Chondrocyte (in vitro differentiated cells): ENCODE results near the gene PTPRZ1. TPM values are rescaled to one million over a fixed set of nuclear protein-coding genes. Genes with fewer than 3 reads are reported as not detected.
A peak's percentile ranks its signal among the peaks of the same experiment; 100 is the strongest.

Experiments used
- DNase-seq: peaks from one replicate; pipeline ENCODE4 v3.0.0; 2021; ENCODE audit warnings: mixed read lengths, low spot score
- H3K27ac Mint-ChIP-seq: one replicate; pipeline ENCODE4 v1.8.0; 2021; ENCODE audit warnings: mild to moderate bottlenecking, moderate library complexity, mixed read lengths; ENCODE audit not compliant: unreplicated experiment
- H3K27me3 Mint-ChIP-seq: 2 replicates; pipeline ENCODE4 v1.8.0; 2021; ENCODE audit warnings: low read depth, mixed read lengths
- H3K36me3 Mint-ChIP-seq: 2 replicates; pipeline ENCODE4 v1.8.0; 2021; ENCODE audit warnings: low read depth, mixed read lengths
- H3K4me1 Mint-ChIP-seq: 2 replicates; pipeline ENCODE4 v1.8.0; 2021; ENCODE audit warnings: low read depth, mild to moderate bottlenecking, mixed read lengths
- H3K4me3 Mint-ChIP-seq: one replicate; pipeline ENCODE4 v1.8.0; 2021; ENCODE audit warnings: mild to moderate bottlenecking, moderate library complexity, mixed read lengths; ENCODE audit not compliant: unreplicated experiment
- H3K9me3 Mint-ChIP-seq: 2 replicates; pipeline ENCODE4 v1.8.0; 2021; ENCODE audit warnings: low read depth, mixed read lengths
- CTCF ChIP-seq: fragments of 200-600 bp; sonication (generic); IDR thresholded peaks from 2 replicates; pipeline ENCODE4 v1.5.0; 2021; ENCODE audit warnings: antibody characterized with exemption, mild to moderate bottlenecking, moderate library complexity
- long read RNA-seq: library from polyadenylated mRNA; stranded (forward); transcript quantifications from one replicate; pipeline ENCODE4 v2.0.0, GENCODE V29; 2021
- total RNA-seq: library from RNA; stranded (reverse); gene quantifications from 3 replicates; pipeline ENCODE4 v1.2.1, GENCODE V29; 2021

The PTPRZ1 gene
- total RNA-seq: 0.05 to 2.0 TPM (median 1.6 TPM) in 3 replicates
- long read RNA-seq: 0 reads

DNA sequence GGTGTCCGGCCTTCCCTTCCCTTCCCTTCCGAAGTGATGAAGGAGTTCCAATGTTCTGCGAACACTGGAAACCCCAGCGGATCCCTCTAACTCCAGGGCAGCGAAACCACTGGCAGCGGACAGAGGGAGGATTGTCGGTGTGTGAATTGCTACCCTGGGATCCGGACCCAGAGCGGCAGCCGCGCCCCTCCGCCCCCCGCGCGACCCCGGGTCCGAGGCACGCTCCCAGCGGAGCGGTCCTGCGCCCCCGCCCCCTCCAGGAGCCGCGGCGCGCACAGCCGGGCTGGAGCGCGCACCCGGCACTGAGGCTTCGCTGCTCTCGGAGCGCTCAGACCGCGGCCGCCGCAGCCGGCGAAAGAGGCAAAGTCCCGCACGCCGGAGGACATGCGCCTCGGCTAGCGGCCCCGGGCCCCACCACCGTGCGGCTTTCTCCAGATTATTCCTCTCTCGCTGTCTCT, at the start of gene PTPRZ1:
Gene PTPRZ1 (plus strand): TSS at position 331 of the 458 bp plus-strand sequence. CDS start 339 bp downstream, outside the sequence.
- Mint-ChIP-seq H3K4me3 (peak within 1 kb of the TSS; percentile 88), H3K4me1 (peaks cover 21% of the 10 kb centered on the region), H3K27me3 (peaks cover 65% of the 10 kb centered on the region), H3K27ac (no peak within 1 kb of the TSS), H3K9me3 (no peaks in the 10 kb centered on the region), H3K36me3 (no peaks in the 10 kb centered on the region)
- peak; percentile 72 for DNase-seq
- TF ChIP-seq CTCF: no peak

- H3K4me3 Mint-ChIP-seq: no peak overlapping the region
- no peak overlapping the region for H3K27ac Mint-ChIP-seq
- DNase-seq: no peak
Observed at GRCh38 chr7:121824276-121824675, 48.7 kb upstream of the PTPRZ1 start.

DNA sequence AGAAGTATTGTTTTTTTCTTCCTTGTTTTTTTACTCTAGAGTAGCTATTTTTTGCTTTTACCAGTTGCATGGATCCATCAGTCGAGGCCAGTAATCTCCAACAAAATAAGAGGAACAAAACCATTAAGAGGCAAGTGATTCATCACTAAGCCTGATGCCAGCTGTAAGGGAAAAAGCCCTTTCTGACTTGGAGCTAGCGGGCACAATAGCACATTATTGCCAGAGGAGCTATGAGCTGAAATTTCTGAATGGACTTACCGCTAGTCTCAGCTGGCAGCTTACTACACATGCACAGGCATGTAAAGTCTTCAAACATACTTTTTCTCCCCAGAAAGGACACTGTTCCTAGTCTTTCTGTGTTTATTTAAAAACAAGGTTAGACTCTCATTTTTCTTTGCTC, 41.6 kb upstream of the PTPRZ1 start:
- H3K36me3 Mint-ChIP-seq: no peaks in the 10 kb centered on the region
- TF ChIP-seq CTCF: no peak
- H3K4me3 Mint-ChIP-seq: no peak overlapping the region
- no peak overlapping the region for H3K27ac Mint-ChIP-seq
- no peaks in the 10 kb centered on the region for H3K9me3 Mint-ChIP-seq
- peaks cover 23% of the 10 kb centered on the region for H3K27me3 Mint-ChIP-seq
- no peaks in the 10 kb centered on the region for H3K4me1 Mint-ChIP-seq
- DNase-seq: no peak

More at GRCh38 chr7:121824276-121824675, 48.7 kb upstream of the PTPRZ1 start:
- Mint-ChIP-seq H3K36me3 (no peaks in the 10 kb centered on the region), H3K27me3 (peaks cover 10% of the 10 kb centered on the region), H3K9me3 (no peaks in the 10 kb centered on the region), H3K4me1 (no peaks in the 10 kb centered on the region)
- no peak for TF ChIP-seq CTCF

GRCh38 chr7:121831801-121832200, 41.2 kb upstream of the PTPRZ1 start:
- H3K4me3 Mint-ChIP-seq: no peak overlapping the region
- peaks cover 23% of the 10 kb centered on the region for H3K27me3 Mint-ChIP-seq
- TF ChIP-seq CTCF: no peak
- no peaks in the 10 kb centered on the region for H3K36me3 Mint-ChIP-seq
- H3K4me1 Mint-ChIP-seq: no peaks in the 10 kb centered on the region
- no peaks in the 10 kb centered on the region for H3K9me3 Mint-ChIP-seq
- no peak for DNase-seq
- H3K27ac Mint-ChIP-seq: no peak overlapping the region

- H3K27me3 Mint-ChIP-seq: peaks cover 23% of the 10 kb centered on the region
- no peaks in the 10 kb centered on the region for H3K9me3 Mint-ChIP-seq
- DNase-seq: no peak
- H3K4me1 Mint-ChIP-seq: no peaks in the 10 kb centered on the region
- no peaks in the 10 kb centered on the region for H3K36me3 Mint-ChIP-seq
- H3K27ac Mint-ChIP-seq: no peak overlapping the region
- no peak for TF ChIP-seq CTCF
- no peak overlapping the region for H3K4me3 Mint-ChIP-seq
Observed at GRCh38 chr7:121832347-121832746, 40.6 kb upstream of the PTPRZ1 start.
